Esophagus (tissue), 2 donors: Measurements from ENCODE around the gene DRAXIN. TPM values are rescaled to one million over a fixed set of nuclear protein-coding genes. Genes with fewer than 3 reads are reported as not detected.

Source experiments
- H3K27ac ChIP-seq, 2 donors: one replicate each; pipeline ENCODE4 v1.5.1; 2013; ENCODE audit warnings: low read depth in 2 of 2, mild to moderate bottlenecking in 2 of 2, inconsistent platforms in 1 of 2, low read length in 1 of 2, moderate library complexity in 1 of 2
- H3K27me3 ChIP-seq, 2 donors: one replicate each; pipeline ENCODE4 v1.6.1; 2013; ENCODE audit warnings: low read length in 2 of 2, control low read depth in 1 of 2, mild to moderate bottlenecking in 1 of 2; ENCODE audit not compliant: insufficient read depth in 2 of 2, control insufficient read depth in 1 of 2
- H3K36me3 ChIP-seq, 2 donors: one replicate each; pipeline ENCODE4 v1.6.1; 2013; ENCODE audit warnings: low read length in 1 of 2; ENCODE audit not compliant: control insufficient read depth in 2 of 2, insufficient read depth in 2 of 2
- H3K4me1 ChIP-seq, 2 donors: one replicate each; pipeline ENCODE4 v1.6.1; 2013; ENCODE audit warnings: low read length in 1 of 2; ENCODE audit not compliant: control insufficient read depth in 2 of 2, insufficient read depth in 2 of 2
- H3K4me3 ChIP-seq, 2 donors: one replicate each; pipeline ENCODE4 v1.5.1; 2013; ENCODE audit warnings: low read length in 2 of 2, mild to moderate bottlenecking in 2 of 2, low read depth in 1 of 2, moderate library complexity in 1 of 2
- H3K9me3 ChIP-seq, 2 donors: one replicate each; pipeline ENCODE4 v1.6.1; 2013; ENCODE audit warnings: mild to moderate bottlenecking in 2 of 2, low read depth in 1 of 2, low read length in 1 of 2, moderate library complexity in 1 of 2; ENCODE audit not compliant: control insufficient read depth in 2 of 2, insufficient read depth in 1 of 2
- WGBS, 2 donors: extraction: QIAGEN DNeasy Blood & Tissue Kit; methylation state at CpG; one replicate each; pipeline ENCODE4 v1.1.7; 2013; 5-methylcytosine and 5-hydroxymethylcytosine counted together
- polyA plus RNA-seq, 2 donors: library from polyadenylated mRNA; stranded (reverse); fragments of 200-250 nt; gene quantifications; one replicate each; pipeline ENCODE4 v1.2.3, GENCODE V29; 2013
- donor health status: healthy with polysubstance abuse.
- donor health status: Bipolar disorder and iron deficiency.

Gene DRAXIN
- polyA plus RNA-seq, 2 donors: 0.01 to 0.02 TPM

DNA sequence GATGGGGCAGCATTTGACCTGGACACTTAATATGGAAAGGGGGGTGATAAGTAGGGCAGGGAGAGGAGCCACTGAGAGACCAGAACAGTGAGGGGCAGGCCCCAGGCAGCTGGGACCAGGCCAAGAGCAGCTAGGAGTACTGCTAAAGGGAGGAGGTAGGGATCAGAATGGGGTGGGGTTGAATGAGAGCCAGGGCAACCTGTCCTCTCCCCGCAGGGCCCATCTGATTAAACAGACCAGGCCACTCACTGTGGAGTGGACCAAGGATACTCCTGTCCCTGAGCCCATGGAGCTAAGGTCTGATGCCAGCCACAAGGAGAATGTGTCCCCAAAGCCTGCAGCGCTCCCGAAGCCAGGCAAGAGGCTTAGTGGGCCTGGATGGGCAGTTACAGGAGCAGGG, 72.6 kb downstream of the DRAXIN start:
- no peak overlapping the region for H3K4me3 ChIP-seq
- H3K9me3 ChIP-seq: peaks cover 0 to 4% of the 10 kb centered on the region in 2 donors
- H3K36me3 ChIP-seq: no peaks in the 10 kb centered on the region
- H3K4me1 ChIP-seq: peaks cover 0 to 4% of the 10 kb centered on the region in 2 donors
- H3K27me3 ChIP-seq: no peaks in the 10 kb centered on the region
- no peak overlapping the region for H3K27ac ChIP-seq
- 81% methylated on average over 3 of the region's 3 CpGs for WGBS, 2 donors

DNA sequence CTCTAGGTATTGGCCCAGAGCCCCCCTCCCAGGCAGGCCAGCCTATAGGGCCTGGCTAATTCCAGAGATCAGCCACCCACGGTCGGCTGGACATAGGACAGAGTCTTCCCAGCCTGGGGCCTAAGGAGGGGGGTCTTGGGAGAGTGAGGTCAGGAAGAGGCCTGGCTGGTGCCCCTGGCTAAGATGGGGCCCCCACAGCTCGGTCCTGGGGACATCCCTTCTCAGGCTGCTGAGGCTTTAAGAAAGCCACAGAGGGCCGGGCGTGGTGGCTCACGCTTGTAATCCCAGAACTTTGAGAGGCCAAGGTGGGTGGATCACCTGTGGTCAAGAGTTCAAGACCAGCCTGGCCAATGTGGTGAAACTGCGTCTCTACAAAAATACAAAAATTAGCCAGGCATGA, 73.0 kb downstream of the DRAXIN start:
- peaks cover 0 to 4% of the 10 kb centered on the region in 2 donors for H3K9me3 ChIP-seq
- peaks cover 0 to 4% of the 10 kb centered on the region in 2 donors for H3K4me1 ChIP-seq
- H3K27ac ChIP-seq: no peak overlapping the region
- no peak overlapping the region for H3K4me3 ChIP-seq
- 74 to 83% methylated on average over 7 of the region's 7 CpGs for WGBS, 2 donors
- H3K36me3 ChIP-seq: no peaks in the 10 kb centered on the region
- no peaks in the 10 kb centered on the region for H3K27me3 ChIP-seq

DNA sequence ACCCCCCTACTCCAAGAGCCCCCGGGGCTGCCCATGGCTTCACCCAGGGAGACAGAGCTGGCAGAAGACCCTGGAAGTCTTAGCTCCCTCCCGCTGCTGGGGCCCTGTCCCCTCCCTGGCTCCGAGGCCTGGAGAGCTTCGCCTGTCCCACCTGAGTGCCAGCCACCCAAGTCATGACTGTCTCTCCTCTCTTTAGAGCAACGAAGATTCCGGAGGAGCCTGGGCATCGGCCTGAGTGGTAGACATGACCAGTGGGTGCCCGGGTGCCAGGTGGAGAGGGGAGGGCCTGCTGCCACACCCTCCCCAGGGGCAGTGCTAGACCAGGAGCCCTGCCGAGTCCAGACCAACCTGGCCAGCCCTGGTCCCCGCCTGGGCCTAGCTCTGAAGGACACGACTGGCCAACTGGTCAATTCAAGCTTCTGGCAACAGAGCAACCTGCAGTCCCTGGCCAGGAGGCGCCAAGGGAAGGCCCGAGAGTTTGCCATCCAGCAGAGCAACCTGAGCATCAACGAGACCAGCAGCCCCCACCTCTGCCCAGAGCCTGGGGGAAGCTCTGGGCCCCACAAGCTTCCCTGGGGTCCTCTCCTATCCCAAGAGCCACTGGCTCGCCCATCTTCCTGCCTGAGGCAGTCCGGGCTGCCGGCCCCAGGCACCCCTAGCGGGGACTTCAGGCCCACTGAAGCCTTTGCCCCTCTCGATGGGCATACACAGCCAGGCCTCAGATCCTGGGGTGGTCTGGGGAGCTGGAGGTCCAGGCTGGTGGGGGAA, 74.3 kb downstream of the DRAXIN start:
- Histone ChIP-seq H3K36me3 (no peaks in the 10 kb centered on the region), H3K4me1 (peaks cover 0 to 4% of the 10 kb centered on the region in 2 donors), H3K27me3 (no peaks in the 10 kb centered on the region), H3K27ac (no peak overlapping the region), H3K4me3 (no peak overlapping the region), H3K9me3 (peaks cover 0 to 4% of the 10 kb centered on the region in 2 donors)
- WGBS, 2 donors: 78 to 88% methylated on average over 17 to 19 of the region's 19 CpGs

DNA sequence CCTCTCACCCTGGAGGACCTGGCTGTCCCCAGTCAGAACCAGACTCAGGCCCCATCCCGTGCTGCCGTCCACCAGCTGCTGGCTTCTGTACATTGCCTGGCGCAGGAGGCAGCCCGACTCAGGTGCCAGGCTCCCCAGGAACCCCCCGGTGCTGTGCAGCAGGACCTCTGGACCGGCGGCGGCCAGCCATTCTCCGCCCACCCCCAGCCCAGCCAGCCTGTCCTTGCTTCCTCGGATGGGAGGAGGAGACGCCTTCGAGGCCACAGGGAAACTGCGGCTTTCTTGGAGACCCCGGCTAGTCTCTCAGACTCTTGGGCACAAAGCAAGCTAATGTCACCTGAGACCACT, 74.9 kb downstream of the DRAXIN start:
- Histone ChIP-seq H3K27me3 (no peaks in the 10 kb centered on the region), H3K4me3 (no peak overlapping the region), H3K27ac (no peak overlapping the region), H3K36me3 (no peaks in the 10 kb centered on the region), H3K4me1 (peaks cover 0 to 4% of the 10 kb centered on the region in 2 donors), H3K9me3 (peaks cover 0 to 4% of the 10 kb centered on the region in 2 donors)
- 76 to 81% methylated on average over 14 of the region's 14 CpGs for WGBS, 2 donors

DNA sequence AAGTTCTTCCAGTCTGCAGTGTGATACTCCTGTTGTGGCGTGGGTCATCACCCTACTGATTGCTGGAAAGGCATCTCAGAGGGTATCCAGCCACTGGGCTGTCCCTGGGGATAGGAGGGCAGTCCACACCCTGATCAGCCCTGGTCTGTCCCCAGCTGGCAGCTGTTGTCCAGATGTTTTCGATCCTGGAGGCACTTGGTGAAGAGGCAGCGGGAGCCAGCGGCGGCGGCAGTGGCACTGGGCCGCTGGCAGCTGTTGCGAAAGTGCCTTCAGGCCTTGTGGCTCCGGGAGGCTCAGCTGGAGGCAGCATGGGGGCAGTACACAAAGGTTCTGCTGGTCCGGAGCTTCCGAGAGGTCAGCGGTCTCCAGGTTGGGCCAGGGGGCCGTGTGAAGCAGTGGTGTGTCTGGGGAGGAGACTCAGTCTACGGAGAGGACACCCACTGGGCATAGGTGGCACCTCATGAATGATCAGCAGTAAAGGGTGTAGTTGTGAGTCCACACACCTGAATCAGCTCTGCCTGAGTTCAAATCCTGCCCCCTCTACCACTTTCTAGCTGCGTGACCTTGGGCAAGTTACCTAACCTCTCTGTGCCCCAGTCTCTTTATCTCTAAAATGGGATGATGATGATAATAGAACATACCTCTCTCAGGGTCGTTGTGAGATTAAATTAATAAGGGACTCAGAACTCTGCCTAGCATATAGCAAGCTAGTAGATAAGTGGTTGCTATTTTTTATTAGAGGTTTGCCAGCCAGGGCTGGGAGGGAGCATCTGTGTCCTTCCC, 76.6 kb downstream of the DRAXIN start:
- no peaks in the 10 kb centered on the region for H3K9me3 ChIP-seq
- H3K27ac ChIP-seq: no peak overlapping the region
- no peak overlapping the region for H3K4me3 ChIP-seq
- no peaks in the 10 kb centered on the region for H3K36me3 ChIP-seq
- H3K27me3 ChIP-seq: no peaks in the 10 kb centered on the region
- H3K4me1 ChIP-seq: no peaks in the 10 kb centered on the region
- 68% methylated on average over 16 of the region's 16 CpGs for WGBS, 2 donors

DNA sequence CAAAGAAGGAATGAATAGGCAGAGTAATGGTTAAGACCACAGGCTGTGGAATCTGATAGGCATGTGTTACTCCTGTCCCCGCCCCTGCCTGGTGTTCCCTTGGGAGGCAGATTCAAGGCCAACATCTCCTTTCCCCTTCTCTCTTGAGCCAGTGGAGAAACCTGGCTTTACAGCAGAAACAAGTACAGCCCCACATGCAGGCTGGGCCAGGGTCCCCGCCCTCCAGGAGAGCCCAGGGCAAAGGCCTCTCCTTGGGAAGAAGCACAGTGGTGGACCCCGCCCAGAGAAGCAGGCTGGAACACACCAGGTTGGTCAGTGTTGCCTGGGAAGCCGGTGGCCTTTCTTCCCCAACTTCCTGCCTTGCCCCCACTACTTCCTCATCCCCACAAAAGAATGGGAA, 77.3 kb downstream of the DRAXIN start:
- no peaks in the 10 kb centered on the region for H3K4me1 ChIP-seq
- H3K4me3 ChIP-seq: no peak overlapping the region
- H3K27ac ChIP-seq: no peak overlapping the region
- WGBS, 2 donors: 50 to 54% methylated on average over 4 of the region's 4 CpGs
- no peaks in the 10 kb centered on the region for H3K9me3 ChIP-seq
- H3K36me3 ChIP-seq: no peaks in the 10 kb centered on the region
- H3K27me3 ChIP-seq: no peaks in the 10 kb centered on the region

DNA sequence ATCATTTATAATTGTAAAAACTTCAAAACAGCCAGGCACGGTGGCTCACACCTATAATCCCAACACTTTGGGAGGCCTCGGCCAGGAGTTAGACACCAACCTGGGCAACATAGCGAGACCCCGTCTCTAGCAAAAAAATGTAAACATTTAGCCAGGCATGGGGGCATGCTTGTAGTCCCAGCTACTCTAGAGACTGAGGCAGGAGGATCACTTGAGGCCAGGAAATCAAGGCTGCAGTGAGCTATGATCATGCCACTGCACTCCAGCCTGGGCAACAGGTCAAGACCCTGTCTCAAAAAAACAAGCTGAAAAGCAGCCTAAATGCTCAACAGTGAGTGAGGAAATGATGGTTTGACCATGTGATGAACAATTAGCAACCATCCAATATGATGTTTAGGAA, 77.8 kb downstream of the DRAXIN start:
- no peaks in the 10 kb centered on the region for H3K27me3 ChIP-seq
- no peaks in the 10 kb centered on the region for H3K36me3 ChIP-seq
- no peaks in the 10 kb centered on the region for H3K9me3 ChIP-seq
- H3K4me1 ChIP-seq: no peaks in the 10 kb centered on the region
- WGBS, 2 donors: 76 to 80% methylated on average over 4 of the region's 4 CpGs
- no peak overlapping the region for H3K4me3 ChIP-seq
- no peak overlapping the region for H3K27ac ChIP-seq

DNA sequence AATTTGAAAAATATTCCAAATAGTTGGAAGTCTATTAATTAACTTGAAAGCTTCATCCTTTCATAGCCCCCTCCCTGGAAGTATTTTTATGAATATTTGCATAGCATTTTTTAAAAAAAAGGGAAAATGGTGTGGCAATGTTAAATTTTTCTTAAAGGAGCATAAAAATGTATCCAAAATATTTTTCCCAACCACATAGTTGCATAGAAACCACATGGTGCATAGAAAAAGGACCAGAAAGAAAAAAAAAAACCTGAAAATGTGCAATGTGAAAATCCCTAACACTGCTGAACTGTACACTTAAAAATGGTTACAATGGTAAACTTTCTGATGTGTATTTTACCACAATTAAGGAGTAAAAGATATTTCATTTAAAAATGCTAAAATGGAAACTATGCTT, 78.5 kb downstream of the DRAXIN start:
- H3K9me3 ChIP-seq: no peaks in the 10 kb centered on the region
- H3K27me3 ChIP-seq: no peaks in the 10 kb centered on the region
- no peak overlapping the region for H3K27ac ChIP-seq
- H3K4me1 ChIP-seq: no peaks in the 10 kb centered on the region
- H3K36me3 ChIP-seq: no peaks in the 10 kb centered on the region
- H3K4me3 ChIP-seq: no peak overlapping the region

DNA sequence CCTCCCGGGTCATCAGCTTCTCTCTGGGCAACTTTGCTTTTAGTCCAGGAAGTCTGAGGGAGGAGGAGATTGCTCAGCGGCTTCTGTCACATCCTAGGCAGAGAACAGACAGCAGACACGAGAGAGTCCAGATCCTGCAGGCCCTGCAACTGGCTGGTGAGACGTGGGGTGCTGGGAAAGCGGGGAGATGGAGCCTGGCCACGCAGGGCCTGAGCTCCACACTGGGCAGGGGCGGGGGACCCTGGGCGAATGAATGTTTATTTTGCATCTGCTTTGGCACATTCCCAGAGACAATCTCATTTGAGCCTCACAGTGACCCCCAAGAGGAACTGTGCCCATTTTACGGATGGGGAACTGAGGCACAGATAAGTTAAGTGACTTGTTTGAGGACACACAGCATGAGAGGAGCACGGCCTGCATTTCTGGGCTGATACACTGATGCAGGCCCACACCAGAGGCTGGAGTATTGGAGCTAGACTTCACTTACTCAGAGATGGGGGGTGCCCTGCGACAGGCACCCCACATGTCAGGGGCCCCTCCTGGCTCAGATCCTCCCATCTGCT, 80.1 kb downstream of the DRAXIN start:
- Histone ChIP-seq H3K27me3 (no peaks in the 10 kb centered on the region), H3K4me3 (no peak overlapping the region), H3K4me1 (no peaks in the 10 kb centered on the region), H3K9me3 (no peaks in the 10 kb centered on the region), H3K27ac (no peak overlapping the region), H3K36me3 (no peaks in the 10 kb centered on the region)
- 66 to 72% methylated on average over 11 of the region's 11 CpGs for WGBS, 2 donors
